ENCODE measurements around the gene G6PC2. TPM values are rescaled to one million over a fixed set of nuclear protein-coding genes. Genes with fewer than 3 reads are reported as not detected.

G6PC2 gene
- total RNA-seq, result not detected in 2 replicates
- not detected for total RNA-seq (2013)
- not detected in 2 replicates for polyA plus RNA-seq
- not detected in 2 replicates for polyA minus RNA-seq

GRCh38 chr2:168901003-168901402 is at the start of gene G6PC2:
Gene G6PC2 (plus strand): TSS chr2:168901291. CDS start chr2:168901332, 41 bp downstream.
- no peak within 1 kb of the TSS for H3K27ac Mint-ChIP-seq
- WGBS (ENCODE audit: insufficient coverage), result 97% methylated on average over 4 of the region's 5 CpGs
- no peak within 1 kb of the TSS for H2AFZ ChIP-seq (ENCODE audit: insufficient read depth, low read depth, low read length, poor library complexity, severe bottlenecking)
- H3K27ac ChIP-seq (ENCODE audit: low read length in 2 of 2), result no peak within 1 kb of the TSS
- TF ChIP-seq CTCF (IDR thresholded peaks at IDR 0.05) (no peak), EZH2 (IDR thresholded peaks at IDR 0.05; ENCODE audit: borderline replicate concordance, insufficient read depth, low read depth, low read length, poor library complexity, severe bottlenecking) (no peak)
- H3K4me2 ChIP-seq (replicated peaks; ENCODE audit: low read depth, low read length, poor library complexity, severe bottlenecking), result no peak within 1 kb of the TSS
- H3K4me1 Mint-ChIP-seq, result no peaks in the 10 kb centered on the region
- H3K4me3 ChIP-seq (ENCODE audit: control extremely low read depth in 1 of 5, extremely low read depth in 1 of 5, insufficient read depth in 1 of 5, low read depth in 2 of 5, low read length in 4 of 5), result no peak within 1 kb of the TSS
- H3K9ac ChIP-seq (ENCODE audit: low read length), result no peak within 1 kb of the TSS
- no peaks in the 10 kb centered on the region for H3K36me3 ChIP-seq (replicated peaks in 1 of 2; ENCODE audit: control extremely low read depth in 1 of 2, control insufficient read depth in 1 of 2, extremely low read depth in 1 of 2, insufficient read depth in 2 of 2, low read length in 1 of 2)
- DNase-seq (no peak), ATAC-seq (ENCODE audit: low read depth) (no peak)
- H3K27me3 Mint-ChIP-seq, result peaks cover 16% of the 10 kb centered on the region
- no peaks in the 10 kb centered on the region for H3K79me2 ChIP-seq (ENCODE audit: control insufficient read depth, insufficient read depth, low read length)
- no peak within 1 kb of the TSS for H3K4me3 Mint-ChIP-seq
- no peaks in the 10 kb centered on the region for H3K9me3 Mint-ChIP-seq (ENCODE audit: insufficient read depth)
- H4K20me1 ChIP-seq (ENCODE audit: control insufficient read depth, insufficient read depth, low read length, poor library complexity, severe bottlenecking), result no peaks in the 10 kb centered on the region
- no peaks in the 10 kb centered on the region for H3K27me3 ChIP-seq (replicated peaks in 1 of 4; ENCODE audit: control extremely low read depth in 1 of 4, control insufficient read depth in 3 of 4, insufficient read depth in 4 of 4, low read length in 3 of 4)
- H3K9me3 ChIP-seq (ENCODE audit: control extremely low read depth in 1 of 3, control insufficient read depth in 2 of 3, insufficient read depth in 1 of 3, low read length in 2 of 3), result no peaks in the 10 kb centered on the region
- ChIA-PET POLR2A (no interaction called here), CTCF (no interaction called here)
- intact Hi-C loops (cut with micrococcal nuclease), result no loop called here
- H3K4me1 ChIP-seq (ENCODE audit: control insufficient read depth in 2 of 2, insufficient read depth in 2 of 2, low read length in 2 of 2), result no peaks in the 10 kb centered on the region

GRCh38 chr2:168851674-168852320 is 49.3 kb upstream of the G6PC2 start:
- Histone ChIP-seq H3K9ac (ENCODE audit: low read length) (no peak overlapping the region), H3K9me3 (ENCODE audit: control extremely low read depth in 1 of 3, control insufficient read depth in 2 of 3, insufficient read depth in 1 of 3, low read length in 2 of 3) (no peaks in the 10 kb centered on the region), H3K27ac (ENCODE audit: low read length in 2 of 2) (no peak overlapping the region), H3K4me2 (replicated peaks; ENCODE audit: low read depth, low read length, poor library complexity, severe bottlenecking) (no peak overlapping the region), H3K4me3 (ENCODE audit: control extremely low read depth in 1 of 5, extremely low read depth in 1 of 5, insufficient read depth in 1 of 5, low read depth in 2 of 5, low read length in 4 of 5) (no peak overlapping the region), H3K36me3 (replicated peaks in 1 of 2; ENCODE audit: control extremely low read depth in 1 of 2, control insufficient read depth in 1 of 2, extremely low read depth in 1 of 2, insufficient read depth in 2 of 2, low read length in 1 of 2) (no peaks in the 10 kb centered on the region), H3K27me3 (replicated peaks in 1 of 4; ENCODE audit: control extremely low read depth in 1 of 4, control insufficient read depth in 3 of 4, insufficient read depth in 4 of 4, low read length in 3 of 4) (no peaks in the 10 kb centered on the region), H3K4me1 (ENCODE audit: control insufficient read depth in 2 of 2, insufficient read depth in 2 of 2, low read length in 2 of 2) (no peaks in the 10 kb centered on the region), H4K20me1 (ENCODE audit: control insufficient read depth, insufficient read depth, low read length, poor library complexity, severe bottlenecking) (no peaks in the 10 kb centered on the region), H2AFZ (ENCODE audit: insufficient read depth, low read depth, low read length, poor library complexity, severe bottlenecking) (no peak overlapping the region), H3K79me2 (ENCODE audit: control insufficient read depth, insufficient read depth, low read length) (no peaks in the 10 kb centered on the region)
- CTCF ChIA-PET, result no interaction called here
- H3K4me3 Mint-ChIP-seq, result no peak overlapping the region
- H3K27me3 Mint-ChIP-seq, result no peaks in the 10 kb centered on the region
- H3K9me3 Mint-ChIP-seq (ENCODE audit: insufficient read depth), result no peaks in the 10 kb centered on the region
- ATAC-seq (ENCODE audit: low read depth), result no peak
- POLR2A ChIA-PET, result no interaction called here
- H3K4me1 Mint-ChIP-seq, result no peaks in the 10 kb centered on the region
- intact Hi-C loops (cut with micrococcal nuclease), result no loop called here
- H3K27ac Mint-ChIP-seq, result no peak overlapping the region
- TF ChIP-seq EZH2 (IDR thresholded peaks at IDR 0.05; ENCODE audit: borderline replicate concordance, insufficient read depth, low read depth, low read length, poor library complexity, severe bottlenecking), result no peak
- TF ChIP-seq CTCF (IDR thresholded peaks at IDR 0.05), result no peak
- no peak for DNase-seq
- 100% methylated on average over 1 of the region's 5 CpGs for WGBS (ENCODE audit: insufficient coverage)
